H9 (cell line): Measurements from ENCODE around the gene PNRC2. TPM values are rescaled to one million over a fixed set of nuclear protein-coding genes. Genes with fewer than 3 reads are reported as not detected.

ENCODE experiments used
- DNase-seq: peaks from one replicate; pipeline ENCODE4 v3.0.0-alpha.2; 2017
- H2AFZ ChIP-seq: one replicate; pipeline ENCODE4 v1.6.1; 2013; ENCODE audit warnings: mild to moderate bottlenecking, low read length, control low read depth, moderate library complexity
- H2AK5ac ChIP-seq: 2 replicates; pipeline ENCODE4 v1.6.1; 2013; ENCODE audit warnings: low read length, control low read depth, mixed read lengths; ENCODE audit not compliant: insufficient read length
- H2BK120ac ChIP-seq: one replicate; pipeline ENCODE4 v1.6.1; 2013; ENCODE audit warnings: low read depth, mild to moderate bottlenecking, low read length, control low read depth, inconsistent platforms; ENCODE audit not compliant: poor library complexity, severe bottlenecking
- H2BK12ac ChIP-seq: 2 replicates; pipeline ENCODE4 v1.6.1; 2013; ENCODE audit warnings: low read length, control low read depth, mixed read lengths, low read depth; ENCODE audit not compliant: insufficient read length
- H2BK15ac ChIP-seq: 2 replicates; pipeline ENCODE4 v1.6.1; 2013; ENCODE audit warnings: low read depth, low read length, control low read depth
- H2BK20ac ChIP-seq: one replicate; pipeline ENCODE4 v1.6.1; 2013; ENCODE audit warnings: low read depth, mild to moderate bottlenecking, low read length, control low read depth, inconsistent platforms; ENCODE audit not compliant: poor library complexity, severe bottlenecking
- H2BK5ac ChIP-seq: 2 replicates; pipeline ENCODE4 v1.6.1; 2013; ENCODE audit warnings: low read length, control low read depth, mixed read lengths; ENCODE audit not compliant: insufficient read length
- H3K14ac ChIP-seq: 2 replicates; pipeline ENCODE4 v1.6.1; 2013; ENCODE audit warnings: low read length, control low read depth; ENCODE audit not compliant: insufficient read depth
- H3K18ac ChIP-seq: 2 replicates; pipeline ENCODE4 v1.6.1; 2013; ENCODE audit warnings: low read depth, mild to moderate bottlenecking, mixed read lengths, low read length, control low read depth; ENCODE audit not compliant: insufficient read length
- H3K23ac ChIP-seq: 2 replicates; pipeline ENCODE4 v1.6.1; 2013; ENCODE audit warnings: low read length, control low read depth, mixed read lengths, low read depth; ENCODE audit not compliant: insufficient read length
- H3K23me2 ChIP-seq: 2 replicates; pipeline ENCODE4 v1.6.1; 2013; ENCODE audit warnings: low read depth, mild to moderate bottlenecking, mixed read lengths, low read length, control low read depth; ENCODE audit not compliant: insufficient read length, poor library complexity, severe bottlenecking
- H3K27ac ChIP-seq: 2 replicates; pipeline ENCODE4 v1.5.1; 2013; ENCODE audit warnings: low read length, control low read depth, mixed read lengths, low read depth; ENCODE audit not compliant: insufficient read length
- H3K27me3 ChIP-seq: 2 replicates; pipeline ENCODE4 v1.6.1; 2013; ENCODE audit warnings: low read length, control low read depth, inconsistent platforms; ENCODE audit not compliant: insufficient read depth
- H3K4ac ChIP-seq: 2 replicates; pipeline ENCODE4 v1.6.1; 2013; ENCODE audit warnings: low read depth, mild to moderate bottlenecking, control low read depth, inconsistent platforms, low read length, moderate library complexity
- H3K4me1 ChIP-seq: 2 replicates; pipeline ENCODE4 v1.6.1; 2013; ENCODE audit warnings: low read length, control low read depth, inconsistent platforms; ENCODE audit not compliant: insufficient read depth
- H3K4me2 ChIP-seq: 2 replicates; pipeline ENCODE4 v1.6.1; 2013; ENCODE audit warnings: low read length, control low read depth, mixed read lengths; ENCODE audit not compliant: insufficient read length, insufficient read depth
- H3K56ac ChIP-seq: 2 replicates; pipeline ENCODE4 v1.6.1; 2013; ENCODE audit warnings: low read depth, mild to moderate bottlenecking, mixed read lengths, low read length, control low read depth; ENCODE audit not compliant: insufficient read length
- H3K79me1 ChIP-seq: 2 replicates; pipeline ENCODE4 v1.6.1; 2013; ENCODE audit warnings: low read depth, mild to moderate bottlenecking, moderate library complexity, low read length, control low read depth, inconsistent platforms; ENCODE audit not compliant: insufficient read depth, poor library complexity, severe bottlenecking
- H3K79me2 ChIP-seq: 2 replicates; pipeline ENCODE4 v1.6.1; 2013; ENCODE audit warnings: low read length, control low read depth, inconsistent platforms; ENCODE audit not compliant: insufficient read depth
- H3K9ac ChIP-seq: 2 replicates; pipeline ENCODE4 v1.6.1; 2013; ENCODE audit warnings: low read length, control low read depth, mixed read lengths; ENCODE audit not compliant: insufficient read length; ENCODE audit errors: extremely low read depth
- H3K9me3 ChIP-seq: one replicate; pipeline ENCODE4 v1.6.1; 2013; ENCODE audit warnings: low read depth, low read length, inconsistent platforms; ENCODE audit not compliant: control insufficient read depth
- H3T11ph ChIP-seq: one replicate; pipeline ENCODE4 v1.6.1; 2013; ENCODE audit warnings: mild to moderate bottlenecking, low read length, control low read depth, inconsistent platforms
- H4K20me1 ChIP-seq: one replicate; pipeline ENCODE4 v1.6.1; 2013; ENCODE audit not compliant: control insufficient read depth, insufficient read length, insufficient read depth
- H4K5ac ChIP-seq: 2 replicates; pipeline ENCODE4 v1.6.1; 2013; ENCODE audit warnings: low read depth, mild to moderate bottlenecking, mixed read lengths, low read length, control low read depth; ENCODE audit not compliant: insufficient read length
- H4K8ac ChIP-seq: replicated peaks from 2 replicates; pipeline ENCODE4 v1.6.1; 2013; ENCODE audit warnings: low read length, control low read depth, mixed read lengths, low read depth; ENCODE audit not compliant: insufficient read length
- H4K91ac ChIP-seq: 2 replicates; pipeline ENCODE4 v1.6.1; 2013; ENCODE audit warnings: low read depth, mild to moderate bottlenecking, moderate library complexity, mixed read lengths, low read length, control low read depth; ENCODE audit not compliant: insufficient read length
- H3K27ac Mint-ChIP-seq, 3 experiments: 2 replicates in 2 of 3; 3 replicates in 1 of 3; pipeline ENCODE4 v1.8.0; 2020 to 2021; ENCODE audit warnings: mixed read lengths in 3 of 3, mild to moderate bottlenecking in 1 of 3, moderate library complexity in 1 of 3
- H3K27me3 Mint-ChIP-seq: 2 replicates; pipeline ENCODE4 v1.8.0; 2021; ENCODE audit warnings: low read depth, mild to moderate bottlenecking, moderate library complexity, mixed read lengths
- H3K36me3 Mint-ChIP-seq, 3 experiments: 2 replicates in 2 of 3; 3 replicates in 1 of 3; pipeline ENCODE4 v1.8.0; 2020 to 2021; ENCODE audit warnings: low read depth in 3 of 3, mixed read lengths in 3 of 3; ENCODE audit not compliant: insufficient read depth in 1 of 3
- H3K4me1 Mint-ChIP-seq, 2 experiments: 2 replicates each; pipeline ENCODE4 v1.8.0; 2020; ENCODE audit warnings: mixed read lengths in 2 of 2
- H3K4me3 Mint-ChIP-seq, 2 experiments: 2 replicates in 1 of 2; 3 replicates in 1 of 2; pipeline ENCODE4 v1.8.0; 2020 to 2021; ENCODE audit warnings: mild to moderate bottlenecking in 2 of 2, mixed read lengths in 2 of 2, moderate library complexity in 1 of 2
- H3K9me3 Mint-ChIP-seq, 2 experiments: 2 replicates in 1 of 2; 3 replicates in 1 of 2; pipeline ENCODE4 v1.8.0; 2020; ENCODE audit warnings: mild to moderate bottlenecking in 2 of 2, mixed read lengths in 2 of 2, moderate library complexity in 1 of 2
- WGBS: extraction: QIAGEN DNeasy Blood & Tissue Kit; methylation state at CpG from one replicate; pipeline ENCODE4 v1.1.7; 2013; ENCODE audit warnings: missing lambda C conversion rate, low lambda C conversion rate, mixed read lengths; ENCODE audit not compliant: insufficient read length; ENCODE audit errors: extremely low coverage; 5-methylcytosine and 5-hydroxymethylcytosine counted together
- long read RNA-seq: library from polyadenylated mRNA; unstranded; transcript quantifications from one replicate; pipeline ENCODE4 v2.0.0, GENCODE V29; 2020
- total RNA-seq: library from RNA; stranded (reverse); gene quantifications from 2 replicates; pipeline ENCODE4 v1.2.1, GENCODE V29; 2021
- TF ChIP-seq, protein P1 (sequence below): fragments of 200-600 bp; sonication (generic); conservative IDR thresholded peaks from 3 replicates; pipeline ENCODE4 v1.8.0; 2021; ENCODE audit warnings: antibody characterized with exemption, mild to moderate bottlenecking

Gene PNRC2, protein sequence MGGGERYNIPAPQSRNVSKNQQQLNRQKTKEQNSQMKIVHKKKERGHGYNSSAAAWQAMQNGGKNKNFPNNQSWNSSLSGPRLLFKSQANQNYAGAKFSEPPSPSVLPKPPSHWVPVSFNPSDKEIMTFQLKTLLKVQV
- total RNA-seq: 86.0 and 87.6 TPM in 2 replicates
- long read RNA-seq, transcript PNRC2-204 (2 exons, 171 nt): minor isoform, 8 of 637 reads
- long read RNA-seq, transcript PNRC2-203 (3 exons, 380 nt): minor isoform, 5 of 637 reads
- long read RNA-seq, transcript PNRC2-201 (3 exons, 2,416 nt): major isoform, 562 of 637 reads
- long read RNA-seq, transcript PNRC2-202 (3 exons, 814 nt): minor isoform, 21 of 637 reads
- long read RNA-seq, partial matches to known transcripts: 0 of 637 reads
- long read RNA-seq, other reads (novel, unspliced or antisense): 41 of 637 reads

DNA sequence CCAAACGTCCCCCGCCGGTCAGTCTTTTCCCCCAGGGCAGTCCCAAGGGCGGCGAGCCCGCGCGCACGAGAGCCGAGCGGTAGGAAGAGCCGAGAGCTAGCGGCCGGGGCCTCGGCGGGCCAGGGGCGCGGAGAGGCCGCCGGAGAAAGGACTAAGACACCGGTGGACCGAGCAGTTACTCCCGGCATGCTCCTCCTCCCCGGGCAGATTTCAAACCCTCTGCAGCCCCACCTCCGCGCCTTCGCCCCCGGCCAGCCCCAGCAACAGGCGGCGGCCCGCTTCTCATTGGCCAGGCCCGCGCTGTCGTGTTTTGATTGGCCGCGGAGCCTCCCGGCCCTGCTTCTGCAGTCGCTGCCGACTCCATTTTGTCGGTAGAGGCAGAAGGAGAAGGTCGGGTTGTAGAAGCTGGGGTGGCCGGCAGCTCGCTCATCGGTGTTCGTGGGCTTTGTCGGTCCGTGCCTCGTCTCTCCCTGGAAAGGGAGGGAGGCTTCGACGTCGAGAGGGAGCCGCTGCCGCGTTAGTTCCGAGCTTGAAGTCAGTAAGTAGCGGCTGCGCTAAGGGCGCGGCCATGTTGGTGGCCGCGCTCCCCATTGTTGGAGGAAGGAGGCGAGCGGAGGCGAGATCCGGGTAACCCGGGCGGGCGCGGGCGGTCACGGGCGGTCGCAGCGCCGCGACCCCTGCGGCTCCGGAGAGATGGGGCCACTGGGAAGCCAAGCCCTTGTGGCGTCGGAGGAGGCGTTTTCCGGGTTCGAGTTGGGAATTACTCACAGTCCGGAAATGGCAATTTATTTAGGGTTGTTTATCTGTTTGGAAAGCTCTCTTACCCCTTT, at the start of gene PNRC2:
TSS of gene PNRC2 (plus strand) at position 368 of the 830 bp plus-strand sequence. CDS start 1,630 bp downstream, outside the sequence.
- Histone ChIP-seq H3K56ac (peak within 1 kb of the TSS; percentile 69), H3K23ac (no peak within 1 kb of the TSS), H3K14ac (peak within 1 kb of the TSS; percentile 99), H3K79me2 (peaks cover 7% of the 10 kb centered on the region; the same call in 1 of the 2 replicates), H2BK15ac (no peak within 1 kb of the TSS), H3K9ac (peak within 1 kb of the TSS; percentile 99), H3K18ac (peak within 1 kb of the TSS; percentile 99), H3K27ac (peak within 1 kb of the TSS; percentile 95), H2AFZ (no peak within 1 kb of the TSS), H4K5ac (peak within 1 kb of the TSS; percentile 93), H3K27me3 (no peaks in the 10 kb centered on the region), H4K91ac (no peak within 1 kb of the TSS), H3T11ph (no peak within 1 kb of the TSS), H3K4me1 (0 out of 2 replicates have a peak, but pooled peaks cover 4% of the 10 kb centered on the region), H3K79me1 (no peaks in the 10 kb centered on the region), H3K4ac (no peak within 1 kb of the TSS; the same call in 1 of the 2 replicates), H2BK20ac (no peak within 1 kb of the TSS), H2BK120ac (peak within 1 kb of the TSS; percentile 65), H2BK5ac (no peak within 1 kb of the TSS), H3K23me2 (peaks cover 3% of the 10 kb centered on the region), H3K9me3 (no peaks in the 10 kb centered on the region), H4K20me1 (no peaks in the 10 kb centered on the region), H3K4me2 (peak within 1 kb of the TSS; percentile 79), H4K8ac (no peak within 1 kb of the TSS), H2BK12ac (no peak within 1 kb of the TSS), H2AK5ac (no peak within 1 kb of the TSS)
- Mint-ChIP-seq H3K36me3 (peaks cover 17 to 32% (median 20%) of the 10 kb centered on the region in 3 experiments; a peak in 6 of 7 replicates), H3K4me3 (peak within 1 kb of the TSS; percentile 89 to 97), H3K27me3 (no peaks in the 10 kb centered on the region; the same call in 1 of the 2 replicates), H3K9me3 (no peaks in the 10 kb centered on the region), H3K4me1 (peaks cover 28 to 32% of the 10 kb centered on the region in 2 experiments), H3K27ac (peak within 1 kb of the TSS; percentile 100)
- DNase-seq: peak; percentile 97
- no CpG with 5 or more reads among the region's 84 CpGs for WGBS
- TF ChIP-seq, protein P1, sequence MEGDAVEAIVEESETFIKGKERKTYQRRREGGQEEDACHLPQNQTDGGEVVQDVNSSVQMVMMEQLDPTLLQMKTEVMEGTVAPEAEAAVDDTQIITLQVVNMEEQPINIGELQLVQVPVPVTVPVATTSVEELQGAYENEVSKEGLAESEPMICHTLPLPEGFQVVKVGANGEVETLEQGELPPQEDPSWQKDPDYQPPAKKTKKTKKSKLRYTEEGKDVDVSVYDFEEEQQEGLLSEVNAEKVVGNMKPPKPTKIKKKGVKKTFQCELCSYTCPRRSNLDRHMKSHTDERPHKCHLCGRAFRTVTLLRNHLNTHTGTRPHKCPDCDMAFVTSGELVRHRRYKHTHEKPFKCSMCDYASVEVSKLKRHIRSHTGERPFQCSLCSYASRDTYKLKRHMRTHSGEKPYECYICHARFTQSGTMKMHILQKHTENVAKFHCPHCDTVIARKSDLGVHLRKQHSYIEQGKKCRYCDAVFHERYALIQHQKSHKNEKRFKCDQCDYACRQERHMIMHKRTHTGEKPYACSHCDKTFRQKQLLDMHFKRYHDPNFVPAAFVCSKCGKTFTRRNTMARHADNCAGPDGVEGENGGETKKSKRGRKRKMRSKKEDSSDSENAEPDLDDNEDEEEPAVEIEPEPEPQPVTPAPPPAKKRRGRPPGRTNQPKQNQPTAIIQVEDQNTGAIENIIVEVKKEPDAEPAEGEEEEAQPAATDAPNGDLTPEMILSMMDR: no peak
